G401.6 (cell line): Measurements from ENCODE around the gene PPDPF.
"Not testable (repeated sequence)": the region's sequence is repeated elsewhere in the genome, so short reads cannot be mapped to it uniquely, and the experiment has no call there.

Experiments used
- FAIRE-seq: peaks from 2 replicates; lab custom pipeline; 2012; peaks lifted over from hg19 to GRCh38; lab: Jason Lieb, UNC

Gene PPDPF, protein sequence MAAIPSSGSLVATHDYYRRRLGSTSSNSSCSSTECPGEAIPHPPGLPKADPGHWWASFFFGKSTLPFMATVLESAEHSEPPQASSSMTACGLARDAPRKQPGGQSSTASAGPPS

DNA sequence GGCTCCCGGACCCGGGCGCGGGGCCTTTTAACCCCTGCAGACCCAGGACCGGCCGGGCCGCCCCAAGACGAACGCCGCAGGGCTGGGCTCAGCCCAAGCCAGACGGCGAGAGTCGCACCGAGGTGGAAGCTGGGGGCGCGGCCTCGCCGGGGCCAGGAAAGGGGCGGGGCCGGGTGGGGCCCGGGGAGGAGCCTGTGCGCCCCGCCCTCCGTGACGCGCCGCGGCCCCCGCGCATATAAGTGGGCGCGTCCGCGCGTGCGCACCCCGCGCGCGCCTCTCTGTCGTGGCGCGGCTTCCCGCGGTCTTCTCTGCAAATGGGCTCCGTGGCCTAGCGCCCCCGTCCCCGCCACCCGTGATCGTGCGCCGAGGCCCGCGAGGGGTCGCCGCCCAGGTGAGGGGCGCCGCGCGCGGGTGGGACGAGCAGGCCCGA is at the start of gene PPDPF:
PPDPF (plus strand) TSS at position 262 of the 430 bp plus-strand sequence. CDS start 544 bp downstream, outside the sequence.
- FAIRE-seq = no peak

DNA sequence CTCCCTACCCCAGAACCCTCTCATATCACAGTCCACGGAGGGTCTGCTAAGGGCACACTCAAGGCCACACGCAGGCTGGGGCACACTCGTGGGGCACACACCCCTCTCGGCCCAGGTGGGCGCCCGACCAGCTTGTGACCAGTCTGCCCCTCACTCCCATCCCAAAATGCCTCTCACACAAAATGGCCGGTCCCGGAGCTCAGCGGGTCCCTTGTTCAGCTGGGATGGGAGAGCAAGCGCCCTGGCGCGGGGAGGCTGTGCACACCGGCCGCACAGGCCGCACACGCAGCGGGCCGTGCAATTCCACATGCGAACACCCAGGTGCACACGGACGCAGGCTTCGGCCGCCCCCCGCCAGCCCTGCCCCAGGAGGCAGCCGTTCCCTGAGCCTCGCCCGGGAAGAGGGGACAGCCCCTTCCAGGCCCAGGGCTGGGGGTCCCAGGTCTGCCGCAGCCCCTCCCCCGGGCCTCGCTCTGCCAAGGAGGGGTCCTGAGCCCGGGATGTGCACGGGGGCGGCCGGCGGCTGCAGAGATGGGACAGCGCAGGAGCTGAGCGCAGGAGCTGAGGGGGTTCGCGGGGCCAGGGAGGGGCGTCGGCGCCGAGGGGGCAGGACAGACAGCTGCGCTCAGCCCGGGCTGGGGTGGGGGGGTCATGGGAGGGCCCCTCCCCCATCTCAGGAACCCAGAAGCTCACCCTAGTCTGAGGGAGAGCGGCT is 49.4 kb upstream of the PPDPF start:
- no peak for FAIRE-seq

DNA sequence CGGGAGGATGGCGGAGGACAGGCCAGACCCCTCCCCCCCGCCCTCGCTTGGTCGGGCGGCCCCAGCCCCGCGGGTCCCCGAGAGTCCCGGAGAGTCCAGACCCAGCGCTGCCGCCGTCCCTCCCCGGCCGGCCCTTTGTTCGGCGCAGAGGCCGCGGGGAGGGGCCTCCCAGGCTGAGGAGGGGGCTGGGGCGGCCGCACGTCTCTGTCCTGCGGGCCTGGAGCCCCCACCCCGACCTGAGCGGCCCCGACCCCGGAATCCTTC is 48.9 kb upstream of the PPDPF start:
- no peak for FAIRE-seq

DNA sequence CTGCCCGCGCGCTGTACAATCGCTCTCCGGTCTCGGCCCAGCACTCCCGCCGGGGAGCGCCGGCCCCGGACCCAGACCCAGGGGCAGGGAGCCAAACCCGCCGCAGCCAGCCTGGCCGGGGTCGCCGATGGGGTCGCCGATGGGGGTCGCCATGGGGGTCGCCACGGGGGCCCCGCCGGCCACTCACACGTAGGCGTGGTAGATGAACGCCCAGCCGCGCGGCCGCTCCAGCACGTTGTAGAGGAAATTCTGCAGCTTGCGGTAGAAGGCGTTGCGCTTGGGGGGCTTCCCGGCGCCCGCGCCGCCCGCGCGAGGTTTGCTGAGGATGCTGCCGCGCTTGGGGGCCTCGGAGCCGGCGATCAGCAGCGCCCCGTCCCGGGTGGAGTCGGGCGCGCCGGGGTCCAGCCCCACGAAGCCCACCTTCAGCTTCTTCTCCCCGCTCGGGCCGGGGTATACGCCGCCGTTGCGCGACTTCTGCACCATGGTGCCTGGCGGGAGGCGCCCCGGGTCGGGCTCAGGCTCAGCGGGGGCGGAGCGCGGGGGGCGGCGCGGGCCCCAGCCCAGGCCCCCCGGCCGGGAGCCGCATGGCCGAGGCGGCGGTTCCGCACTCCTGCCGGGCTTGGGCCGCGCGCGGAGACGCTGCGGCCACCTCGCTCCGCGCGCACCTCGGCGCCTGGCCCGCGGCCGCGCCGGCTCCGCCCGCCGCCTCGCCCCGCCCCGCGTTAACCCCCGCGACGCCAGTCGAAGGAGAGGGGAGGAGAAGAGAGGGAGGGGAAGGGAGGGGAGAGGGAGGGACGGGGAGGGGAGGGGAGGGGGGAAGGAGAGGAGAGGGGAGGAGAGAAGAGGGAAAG is 48.4 kb upstream of the PPDPF start, which contains the start of gene KCNQ2:
KCNQ2 (minus strand) TSS at position 675 of the 851 bp plus-strand sequence; CDS start at position 483, 192 bp downstream.
- FAIRE-seq = no peak

DNA sequence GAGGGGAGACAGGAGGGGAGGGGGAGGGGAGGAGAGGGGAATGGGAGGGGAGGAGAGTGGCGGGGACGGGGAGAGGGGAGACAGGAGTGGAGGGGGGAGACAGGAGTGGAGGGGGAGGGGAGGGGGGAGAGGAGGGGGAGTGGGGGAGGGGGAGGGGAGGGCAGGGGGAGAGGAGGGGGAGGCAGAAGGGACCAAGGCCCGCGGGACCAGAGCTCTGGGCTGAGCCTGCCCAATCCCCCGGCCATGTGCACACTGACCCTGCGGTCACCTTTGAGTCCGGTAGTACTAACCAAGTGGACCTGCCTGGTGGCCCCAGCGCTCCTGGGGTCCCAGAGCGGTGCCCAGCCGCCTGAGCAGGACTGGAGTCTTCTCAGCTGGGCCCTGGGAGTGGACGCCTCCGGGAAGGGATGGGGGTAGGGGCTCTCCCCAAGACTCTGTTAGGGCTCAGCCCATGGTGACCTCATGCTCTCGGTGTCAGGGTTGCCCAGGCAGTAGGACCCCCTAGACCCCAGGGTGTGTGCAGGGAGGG is 47.6 kb upstream of the PPDPF start:
- FAIRE-seq = no peak

DNA sequence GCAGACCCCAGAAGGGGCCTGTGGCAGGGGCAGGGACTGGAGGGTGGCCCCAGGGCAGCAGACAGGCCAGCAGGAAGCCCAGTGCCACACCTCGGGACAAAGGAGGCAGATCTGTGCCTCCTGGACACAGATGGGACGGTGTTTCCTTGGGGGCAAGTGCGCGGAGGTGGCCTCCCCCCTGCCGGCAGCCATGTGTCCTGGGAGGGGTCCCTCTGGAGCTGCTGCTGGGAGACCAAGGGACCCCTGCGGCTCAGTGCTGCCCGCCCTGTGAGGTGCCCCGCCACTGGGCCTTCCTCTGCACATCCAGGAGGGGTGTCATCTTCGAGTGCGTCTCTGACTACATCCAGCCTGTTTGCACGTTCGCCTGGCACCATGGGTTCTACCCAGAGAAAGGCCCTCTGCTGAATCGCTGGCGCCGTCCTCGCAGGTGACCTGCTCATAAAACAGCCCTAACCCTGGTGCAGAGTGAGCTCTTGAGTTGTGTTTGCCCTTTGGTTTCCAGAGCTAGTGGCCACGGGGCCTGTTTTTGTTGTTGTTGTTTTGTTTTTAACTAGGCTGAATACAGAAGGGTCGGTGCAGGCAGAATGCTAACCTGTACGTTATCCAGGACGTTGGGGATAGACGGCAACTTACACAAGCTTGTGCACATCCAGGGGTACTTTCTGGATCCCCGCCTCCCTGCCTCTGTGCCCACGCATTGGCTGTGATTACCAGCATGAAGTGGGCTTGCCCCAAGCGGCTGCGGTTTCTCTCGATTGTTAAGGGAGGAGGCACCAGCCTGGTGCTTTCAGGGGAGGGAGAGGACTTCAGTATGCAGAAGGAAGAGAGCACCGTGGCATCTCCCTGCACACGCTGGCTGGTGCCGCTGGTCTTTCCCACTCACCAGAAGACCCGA is 46.8 kb upstream of the PPDPF start:
- no peak for FAIRE-seq

DNA sequence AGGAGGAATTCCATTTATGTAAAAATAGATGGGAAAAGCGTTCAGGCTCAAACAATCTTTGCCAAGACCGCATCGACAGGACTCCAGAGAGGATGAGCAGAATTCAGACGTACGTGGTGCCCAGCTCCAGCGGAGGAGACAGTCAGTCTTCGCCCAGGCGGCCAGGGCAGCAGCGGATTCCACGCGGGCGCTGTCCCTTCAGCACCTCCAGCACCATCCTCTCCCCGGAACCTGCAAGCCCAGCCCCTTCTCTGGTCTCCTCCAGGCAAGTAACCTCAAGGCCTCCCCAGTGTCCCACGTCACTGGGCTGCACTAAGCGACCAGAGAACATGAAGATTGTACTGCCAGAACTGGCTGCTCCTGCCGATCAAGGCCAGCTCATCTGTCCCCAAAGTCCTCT is 45.4 kb upstream of the PPDPF start:
- no peak for FAIRE-seq

DNA sequence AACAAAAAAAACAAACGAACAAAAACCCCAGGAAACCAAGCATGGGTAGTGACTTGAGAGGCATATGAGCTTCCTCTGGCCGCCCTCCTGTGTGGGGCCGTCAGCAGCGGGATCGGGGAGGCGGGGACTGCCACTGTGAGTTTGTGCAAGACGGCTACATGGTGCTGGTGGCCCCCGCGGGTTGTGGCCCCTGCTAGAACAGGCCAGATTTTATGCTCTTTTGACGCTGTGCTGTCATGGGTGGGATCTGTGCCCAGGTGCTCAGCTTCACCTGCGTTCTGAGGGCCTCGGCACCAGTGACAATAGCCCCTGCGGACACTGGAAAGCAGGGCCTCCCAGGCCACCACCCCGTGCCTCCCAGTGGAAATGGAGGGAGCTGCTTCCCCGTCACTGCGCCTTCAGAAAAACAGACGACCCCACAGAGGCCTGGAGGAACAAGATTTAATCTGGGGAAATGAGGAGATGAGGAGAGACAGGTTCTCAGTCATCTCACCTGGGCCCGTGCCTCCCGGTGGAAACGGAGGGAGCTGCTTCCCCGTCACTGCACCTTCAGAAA is 43.4 kb upstream of the PPDPF start:
- FAIRE-seq = no peak

DNA sequence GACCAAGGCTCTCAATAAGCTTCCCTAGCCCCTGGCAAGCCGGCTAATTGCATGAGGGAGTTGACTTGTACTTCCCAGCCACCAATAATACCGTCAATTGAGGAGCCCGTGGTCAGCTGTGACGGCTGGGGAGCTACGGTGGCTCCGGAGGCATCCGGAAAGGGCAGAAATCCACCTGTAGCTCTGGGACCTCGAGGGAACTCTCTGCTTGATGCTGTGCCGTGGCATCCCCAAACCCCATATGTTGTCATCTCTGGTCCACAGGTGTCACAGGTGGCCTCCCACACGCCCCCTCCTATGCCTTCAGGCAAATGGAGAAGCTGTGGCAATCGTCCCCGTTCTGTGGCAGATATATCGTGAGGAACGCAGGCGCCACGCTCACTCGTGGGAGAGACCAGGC is 42.6 kb upstream of the PPDPF start:
- FAIRE-seq = no peak

DNA sequence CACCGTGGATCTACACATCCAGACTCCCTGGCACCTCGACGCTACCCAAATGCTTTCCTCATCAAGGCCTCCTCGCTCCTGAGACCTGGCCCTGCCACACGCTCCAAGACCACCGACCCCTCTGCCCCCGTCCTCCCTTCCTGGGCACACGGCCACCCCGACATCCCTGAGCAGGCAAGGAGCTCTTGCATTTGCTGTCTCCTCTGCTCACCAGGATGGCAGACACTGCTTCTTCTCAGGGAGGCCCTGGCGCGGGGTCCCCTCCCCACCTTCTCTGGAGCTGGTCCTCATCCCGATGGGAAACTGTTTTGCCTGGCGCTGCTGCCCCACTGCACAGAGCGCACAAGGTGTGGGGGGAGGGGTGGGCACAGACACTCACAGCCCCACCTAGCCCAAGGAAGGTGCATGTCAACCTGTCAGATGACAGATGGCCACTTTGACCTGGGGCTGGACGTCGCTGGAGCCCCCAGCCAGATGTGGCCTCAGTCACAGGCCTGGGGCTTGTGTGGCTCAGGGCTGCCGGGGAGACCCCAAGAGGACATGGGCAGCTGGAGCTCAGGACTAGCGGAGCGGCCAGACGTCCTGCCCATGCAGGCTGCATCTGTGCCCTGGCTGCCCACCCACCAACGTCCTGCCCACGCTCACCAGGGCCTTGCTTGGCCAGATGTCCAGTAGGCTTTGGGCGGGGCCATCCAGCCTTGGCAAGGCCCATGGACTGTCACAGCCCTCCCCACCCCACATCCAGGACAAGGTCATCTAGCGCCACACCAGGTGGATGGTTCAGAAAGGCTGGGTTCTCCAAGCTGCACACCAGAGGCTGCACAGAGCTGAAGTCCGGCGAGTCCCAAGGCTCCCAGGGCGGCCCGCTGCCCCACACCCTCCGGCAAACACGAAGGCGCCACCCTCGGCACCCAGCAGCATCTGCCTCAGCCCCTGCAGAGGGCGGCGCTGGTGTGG is 41.9 kb upstream of the PPDPF start:
- no peak for FAIRE-seq

DNA sequence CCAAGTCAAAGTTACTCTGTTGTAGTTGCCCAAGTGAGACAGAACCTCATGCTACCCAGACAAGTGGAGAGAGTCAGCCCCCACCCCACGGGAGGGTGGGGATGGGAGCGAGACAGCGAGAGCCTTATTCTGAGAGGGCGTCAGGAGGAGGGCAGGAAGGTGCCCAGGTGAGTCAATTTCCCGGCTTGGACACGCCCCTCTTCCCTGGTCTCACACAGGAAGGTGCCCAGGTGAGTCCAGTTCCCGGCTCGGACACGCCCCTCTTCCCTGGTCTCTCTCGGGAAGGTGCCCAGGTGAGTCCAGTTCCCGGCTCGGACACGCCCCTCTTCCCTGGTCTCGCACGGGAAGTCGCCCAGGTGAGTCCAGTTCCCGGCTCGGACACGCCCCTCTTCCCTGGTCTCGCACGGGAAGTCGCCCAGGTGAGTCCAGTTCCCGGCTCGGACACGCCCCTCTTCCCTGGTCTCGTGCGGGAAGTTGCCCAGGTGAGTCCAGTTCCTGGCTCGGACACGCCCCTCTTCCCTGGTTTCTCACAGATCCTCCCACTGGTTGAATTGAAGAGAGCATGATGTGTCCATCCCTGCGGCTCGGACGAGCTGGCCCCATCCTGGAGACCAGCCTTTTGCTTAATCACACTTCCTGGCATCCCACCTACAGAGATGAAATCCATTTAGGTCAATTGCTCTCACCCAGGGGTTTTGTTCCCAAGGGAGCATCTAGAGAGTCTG is 40.7 kb upstream of the PPDPF start:
- not testable (repeated sequence) for FAIRE-seq

DNA sequence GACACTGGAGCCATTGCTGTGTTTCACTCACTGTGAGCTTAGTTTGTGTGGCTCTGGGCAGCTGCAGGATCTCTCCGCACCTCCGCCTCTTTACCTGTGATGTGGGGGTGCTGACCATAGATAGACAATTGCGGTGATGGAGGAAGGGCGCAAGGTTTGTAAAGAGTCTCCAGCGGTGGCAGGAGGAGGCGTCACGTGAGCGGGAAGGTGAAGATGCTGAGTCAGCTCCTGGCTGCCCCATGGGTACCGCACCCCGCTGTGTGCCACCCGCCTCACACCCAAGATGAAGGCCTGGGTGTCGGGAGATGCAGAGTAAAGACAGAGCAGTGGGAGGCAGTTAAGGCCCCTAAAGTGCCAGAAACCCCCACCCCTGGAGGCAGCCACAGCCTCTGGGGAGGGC is 39.1 kb upstream of the PPDPF start:
- FAIRE-seq = no peak

DNA sequence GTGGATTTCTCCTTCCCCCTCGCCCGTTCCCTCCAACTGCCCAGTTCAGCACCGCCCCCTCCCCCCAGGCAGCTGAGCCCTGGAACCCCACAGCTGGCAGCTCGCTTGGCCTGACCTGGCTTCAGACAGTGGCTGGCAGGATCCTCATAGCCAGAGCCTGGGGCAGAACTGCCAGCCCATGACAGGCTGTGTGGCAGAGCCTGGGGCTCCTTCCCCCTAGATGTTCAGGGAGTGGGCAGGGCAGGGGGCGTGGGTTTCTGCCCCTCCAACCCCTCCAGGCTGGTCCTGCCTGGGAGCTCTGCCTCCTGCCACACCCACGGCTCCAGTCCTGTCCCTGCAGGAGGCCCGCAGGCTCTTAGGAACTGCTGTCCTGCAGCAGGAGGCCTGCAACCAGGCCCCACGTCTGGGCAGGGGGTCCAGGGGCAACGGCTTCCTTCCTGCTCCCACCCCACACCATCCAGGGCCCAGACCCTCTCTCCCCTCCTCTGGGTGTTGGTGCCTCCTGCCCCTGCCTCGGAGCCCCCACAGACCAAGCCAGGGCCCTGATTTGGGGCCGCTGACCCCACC is 38.5 kb upstream of the PPDPF start:
- no peak for FAIRE-seq

DNA sequence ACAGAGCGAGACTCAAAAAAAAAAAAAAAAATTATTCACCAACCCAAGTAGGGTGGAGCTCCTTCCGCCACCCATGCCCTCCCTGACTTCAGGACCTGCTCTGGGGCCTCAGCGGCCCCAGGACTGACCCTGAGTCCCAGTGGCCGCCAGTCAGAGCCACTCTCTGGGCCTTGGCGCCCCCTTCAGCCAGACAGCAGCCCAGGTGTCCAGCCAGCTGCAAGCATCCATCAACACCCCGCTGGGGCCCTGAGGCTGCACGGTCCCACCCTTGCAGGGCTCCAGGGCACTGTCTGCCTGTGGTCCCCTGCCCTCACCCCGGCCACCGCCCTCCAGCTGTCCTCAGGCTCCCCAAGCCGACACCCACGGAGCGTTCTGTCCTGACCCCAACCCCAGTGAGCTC is 36.7 kb upstream of the PPDPF start:
- FAIRE-seq = no peak

DNA sequence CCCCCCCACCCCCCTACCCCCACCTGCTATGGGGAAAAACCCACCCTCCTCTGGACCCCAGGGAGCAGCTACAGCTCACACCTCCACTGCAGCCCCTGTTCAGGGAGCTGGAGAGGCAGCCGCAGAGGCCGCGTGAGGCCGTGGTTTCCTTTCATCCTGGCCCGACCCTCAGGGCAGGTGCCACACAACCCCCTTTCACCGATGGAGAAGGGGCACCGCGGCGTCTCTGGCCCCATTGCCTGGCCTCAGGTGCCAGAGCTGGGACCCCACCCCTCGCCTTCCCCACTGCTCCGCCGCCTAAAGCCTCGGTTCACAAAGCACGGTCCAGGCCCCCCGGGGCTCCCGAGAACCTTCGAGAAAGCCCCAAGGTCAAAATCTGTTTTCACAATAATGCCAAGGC is 36.3 kb upstream of the PPDPF start:
- no peak for FAIRE-seq

DNA sequence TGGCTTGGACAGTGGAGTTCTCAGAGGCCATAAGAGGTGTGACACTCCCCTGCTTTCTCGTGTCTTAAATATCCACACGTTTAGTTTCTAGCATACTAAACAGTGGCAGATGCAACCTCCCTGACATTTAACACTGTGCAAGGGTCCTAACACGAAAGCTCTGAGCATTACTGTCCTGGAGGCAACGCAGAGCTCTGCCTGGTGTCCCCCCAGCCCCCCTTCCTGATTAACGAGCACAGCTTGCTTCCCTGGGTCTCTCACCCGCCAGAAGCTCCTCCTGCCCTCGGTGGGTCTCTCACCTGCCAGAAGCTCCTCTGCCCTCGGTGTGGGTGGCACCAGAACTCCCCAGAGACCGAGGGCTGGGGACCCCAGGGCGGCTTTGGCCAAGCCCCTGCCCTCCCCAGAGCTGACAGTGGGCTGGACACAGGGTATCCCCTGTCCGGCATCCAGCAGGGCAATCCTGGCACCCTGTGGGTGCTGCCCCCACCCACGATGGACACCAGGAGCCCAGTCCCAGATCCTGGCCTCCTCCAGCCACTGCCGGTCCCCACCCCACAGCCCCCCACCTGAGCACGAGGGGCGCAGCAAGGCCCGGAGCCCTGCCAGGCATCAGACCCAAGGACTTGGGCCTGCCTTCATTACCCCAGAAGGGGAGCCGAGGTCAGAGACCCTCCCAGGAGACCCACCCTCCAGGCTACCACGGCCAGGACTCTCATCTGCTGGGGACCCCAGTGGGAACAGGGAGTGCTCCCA is 35.7 kb upstream of the PPDPF start:
- no peak for FAIRE-seq

DNA sequence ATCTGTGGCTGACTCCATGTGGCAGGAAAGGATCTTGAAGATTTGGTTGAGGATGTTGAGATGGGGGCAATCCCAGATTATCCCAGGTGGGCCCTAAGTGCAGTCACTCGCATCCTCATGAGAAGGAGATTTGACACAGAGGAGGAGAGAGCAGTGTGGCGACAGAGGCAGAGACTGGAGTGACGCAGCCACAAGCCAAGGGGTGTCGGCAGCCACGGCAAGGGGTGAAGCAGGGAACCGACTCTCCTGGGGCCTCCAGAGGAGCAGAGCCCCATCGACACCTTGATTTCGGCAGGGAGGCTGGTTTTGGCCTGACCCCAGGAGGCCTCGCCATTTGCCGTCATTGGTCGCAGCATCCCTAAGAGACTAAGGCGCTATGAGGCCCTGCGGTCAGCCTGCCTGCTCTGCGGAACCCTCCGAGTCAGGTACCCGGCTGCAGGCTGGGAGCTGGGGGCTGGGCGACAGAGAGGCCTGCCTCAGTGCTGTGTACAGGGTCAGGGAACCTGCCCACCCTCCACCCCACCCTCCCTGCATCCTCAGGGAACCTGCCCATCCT is 34.2 kb upstream of the PPDPF start:
- FAIRE-seq = no peak

DNA sequence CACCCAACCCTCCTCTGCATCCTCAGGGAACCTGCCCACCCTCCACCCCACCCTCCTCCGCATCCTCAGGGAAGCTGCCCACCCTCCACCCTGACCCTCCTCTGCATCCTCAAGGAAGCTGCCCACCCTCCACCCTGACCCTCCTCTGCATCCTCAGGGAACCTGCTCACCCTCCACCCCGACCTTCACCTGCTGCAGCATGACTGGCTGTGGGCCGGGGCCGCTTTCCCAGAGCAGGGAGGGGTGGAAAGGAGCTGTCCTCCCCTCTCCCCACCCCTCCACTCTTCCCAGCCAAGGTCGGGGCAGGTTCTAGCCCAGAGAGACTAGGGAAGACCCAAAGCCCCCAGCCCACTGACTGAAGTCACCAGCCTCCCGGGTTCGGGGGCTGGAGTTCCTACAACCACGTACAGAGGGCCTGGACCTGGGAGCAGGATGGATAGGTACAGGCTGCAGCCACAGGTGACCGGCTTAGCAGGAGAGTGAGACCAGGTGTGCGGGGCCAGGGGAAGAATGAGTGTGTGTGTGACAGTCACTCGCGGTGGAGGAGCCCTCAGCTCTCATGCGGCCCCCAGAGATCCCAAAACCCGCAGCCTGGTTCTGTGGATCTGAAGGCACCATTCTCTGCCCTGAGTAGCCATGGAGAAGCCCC is 33.3 kb upstream of the PPDPF start:
- FAIRE-seq = no peak
